HCT116 (cell line): ENCODE data around the gene NEK3. TPM values are rescaled to one million over a fixed set of nuclear protein-coding genes. Genes with fewer than 3 reads are reported as not detected.
A peak's percentile ranks its signal among the peaks of the same experiment; 100 is the strongest.
"Not testable (repeated sequence)": the region's sequence is repeated elsewhere in the genome, so short reads cannot be mapped to it uniquely, and the experiment has no call there.

Experiments
- ATAC-seq: fragments of 200-7000 bp; cut with Tn5 transposase; 2 replicates; pipeline ENCODE4 v1.9.1; 2020; ENCODE audit warnings: mild to moderate bottlenecking, moderate library complexity
- BruUV-seq: library from RNA; stranded (reverse); fragments of 400-500 nt; replicated peaks from 2 replicates; lab custom pipeline; 2021; lab: Mats Ljungman, UMichigan
- CTCF ChIA-PET: fragments of 300-600 bp; sonication (Branson Sonifier 250); formaldehyde crosslinking; loops from one replicate; lab custom pipeline; 2021; ENCODE audit warnings: antibody characterized with exemption; lab: Charles Lee
- POLR2A ChIA-PET: fragments of 300-600, 350-600 bp; sonication (Branson Sonifier 250); formaldehyde crosslinking; loops from one replicate; lab custom pipeline; 2021; ENCODE audit warnings: antibody characterized with exemption; lab: Charles Lee
- RAD21 ChIA-PET, 2 experiments: fragments of 300-600 bp; sonication (Branson Sonifier 250); formaldehyde crosslinking; loops; one replicate each; lab custom pipeline; 2023; ENCODE audit warnings: low total read pairs in 2 of 2; ENCODE audit not compliant: uncharacterized antibody in 2 of 2, unreplicated experiment in 2 of 2, low non-redundant PET in 1 of 2; lab: Charles Lee
- DNase-seq: peaks from one replicate; pipeline ENCODE4 v3.0.0-alpha.2; 2010; ENCODE audit warnings: low read depth, low spot score
- H2AFZ ChIP-seq: fragments of 200-600 bp; shearing (Covaris generic), sonication (generic); 2 replicates; pipeline ENCODE4 v1.6.1; 2017; ENCODE audit warnings: low read depth, mixed run types, mixed read lengths, antibody characterized with exemption, low read length; ENCODE audit not compliant: poor library complexity, severe bottlenecking
- H3K27ac ChIP-seq: 2 replicates; pipeline ENCODE4 v1.5.1; 2012; ENCODE audit warnings: low read depth, low read length
- H3K27me3 ChIP-seq: fragments of 200-600 bp; sonication (generic); 2 replicates; pipeline ENCODE4 v1.6.1; 2016; ENCODE audit warnings: mixed run types, low read length, mixed read lengths; ENCODE audit not compliant: insufficient read depth
- H3K36me3 ChIP-seq, 2 experiments: fragments of 200-500 bp in 1 of 2; fragments of 200-600 bp in 1 of 2; sonication (Bioruptor generic) in 1 of 2; sonication (generic) in 1 of 2; 2 replicates each; pipeline versions ENCODE4 v1.5.1 to v1.6.1; 2014 to 2016; ENCODE audit warnings: low read length in 2 of 2, inconsistent platforms in 1 of 2, mixed read lengths in 1 of 2, mixed run types in 1 of 2; ENCODE audit not compliant: insufficient read depth in 2 of 2, control insufficient read depth in 1 of 2
- H3K4me1 ChIP-seq, 2 experiments: fragments of 200-600 bp in 1 of 2; sonication (generic) in 1 of 2; 2 replicates each; pipeline versions ENCODE4 v1.5.1 to v1.6.1; 2012 to 2017; ENCODE audit warnings: low read length in 2 of 2, inconsistent platforms in 1 of 2, mild to moderate bottlenecking in 1 of 2, mixed read lengths in 1 of 2, mixed run types in 1 of 2, moderate library complexity in 1 of 2; ENCODE audit not compliant: insufficient read depth in 2 of 2, control insufficient read depth in 1 of 2
- H3K4me2 ChIP-seq: fragments of 200-600 bp; sonication (generic); 2 replicates; pipeline ENCODE4 v1.6.1; 2017; ENCODE audit warnings: mixed run types, low read length, mixed read lengths
- H3K4me3 ChIP-seq, 2 experiments: fragments of 200-600 bp in 1 of 2; sonication (generic) in 1 of 2; replicated peaks in 1 of 2; 2 replicates each; pipeline ENCODE4 v1.5.1; 2011 to 2016; ENCODE audit warnings: low read length in 2 of 2, control low read depth in 1 of 2, low read depth in 1 of 2, mild to moderate bottlenecking in 1 of 2, mixed read lengths in 1 of 2, mixed run types in 1 of 2
- H3K79me2 ChIP-seq: fragments of 200-600 bp; sonication (generic); 2 replicates; pipeline ENCODE4 v1.6.1; 2017; ENCODE audit warnings: mild to moderate bottlenecking, mixed run types, low read length, moderate library complexity, mixed read lengths; ENCODE audit not compliant: insufficient read depth
- H3K9ac ChIP-seq: fragments of 200-600 bp; sonication (generic); 2 replicates; pipeline ENCODE4 v1.6.1; 2016; ENCODE audit warnings: low read length, mixed read lengths
- H3K9me2 ChIP-seq: fragments of 200-600 bp; sonication (generic), shearing (Covaris generic); 2 replicates; pipeline ENCODE4 v1.6.1; 2017; ENCODE audit warnings: mixed run types, mild to moderate bottlenecking, moderate library complexity; ENCODE audit not compliant: insufficient read depth
- H3K9me3 ChIP-seq, 2 experiments: fragments of 200-500 bp in 1 of 2; fragments of 200-600 bp in 1 of 2; sonication (Bioruptor generic) in 1 of 2; sonication (generic) in 1 of 2; 2 replicates each; pipeline ENCODE4 v1.6.1; 2014 to 2017; ENCODE audit warnings: low read length in 2 of 2, mixed read lengths in 2 of 2, inconsistent platforms in 1 of 2, low read depth in 1 of 2, mild to moderate bottlenecking in 1 of 2, mixed run types in 1 of 2, moderate library complexity in 1 of 2; ENCODE audit not compliant: control insufficient read depth in 1 of 2, insufficient read depth in 1 of 2
- H4K20me1 ChIP-seq: fragments of 200-600 bp; sonication (generic), shearing (Covaris generic); 2 replicates; pipeline ENCODE4 v1.6.1; 2017; ENCODE audit warnings: mixed run types, mild to moderate bottlenecking, moderate library complexity; ENCODE audit not compliant: insufficient read depth
- ELF1 ChIP-seq: IDR thresholded peaks from 2 replicates; pipeline ENCODE4 v1.6.1; 2012; ENCODE audit warnings: low read depth, borderline replicate concordance
- RAD21 ChIP-seq: IDR thresholded peaks from 2 replicates; pipeline ENCODE4 v1.6.1; 2012; ENCODE audit warnings: low read depth, mild to moderate bottlenecking
- ZFX ChIP-seq: fragments of 450-650 bp; IDR thresholded peaks from 2 replicates; pipeline ENCODE4 v1.6.1; 2017
- intact Hi-C: fragments of 100-400 bp; cut with micrococcal nuclease; formaldehyde crosslinking; loops from 2 replicates; pipeline ENCODE4 v1.10.0; 2022
- total RNA-seq: library from RNA; stranded (reverse); gene quantifications from one replicate; pipeline ENCODE4 v1.2.1, GENCODE V29; 2021; ENCODE audit not compliant: unreplicated experiment
- TF ChIP-seq, protein P1 (sequence below), 3 experiments: fragments of 200-600 bp in 1 of 3; sonication (generic) in 1 of 3; IDR thresholded peaks in 2 of 3; conservative IDR thresholded peaks in 1 of 3; 2 replicates each; pipeline ENCODE4 v1.5.1; 2012 to 2017; ENCODE audit warnings: low read depth in 2 of 3, low read length in 2 of 3, antibody characterized with exemption in 1 of 3, borderline replicate concordance in 1 of 3, control low read depth in 1 of 3, mild to moderate bottlenecking in 1 of 3, mixed read lengths in 1 of 3, mixed run types in 1 of 3, moderate library complexity in 1 of 3; ENCODE audit not compliant: insufficient read depth in 1 of 3

NEK3 gene
- total RNA-seq, 1 experiment from 2014 or later, result 15.7 TPM

DNA sequence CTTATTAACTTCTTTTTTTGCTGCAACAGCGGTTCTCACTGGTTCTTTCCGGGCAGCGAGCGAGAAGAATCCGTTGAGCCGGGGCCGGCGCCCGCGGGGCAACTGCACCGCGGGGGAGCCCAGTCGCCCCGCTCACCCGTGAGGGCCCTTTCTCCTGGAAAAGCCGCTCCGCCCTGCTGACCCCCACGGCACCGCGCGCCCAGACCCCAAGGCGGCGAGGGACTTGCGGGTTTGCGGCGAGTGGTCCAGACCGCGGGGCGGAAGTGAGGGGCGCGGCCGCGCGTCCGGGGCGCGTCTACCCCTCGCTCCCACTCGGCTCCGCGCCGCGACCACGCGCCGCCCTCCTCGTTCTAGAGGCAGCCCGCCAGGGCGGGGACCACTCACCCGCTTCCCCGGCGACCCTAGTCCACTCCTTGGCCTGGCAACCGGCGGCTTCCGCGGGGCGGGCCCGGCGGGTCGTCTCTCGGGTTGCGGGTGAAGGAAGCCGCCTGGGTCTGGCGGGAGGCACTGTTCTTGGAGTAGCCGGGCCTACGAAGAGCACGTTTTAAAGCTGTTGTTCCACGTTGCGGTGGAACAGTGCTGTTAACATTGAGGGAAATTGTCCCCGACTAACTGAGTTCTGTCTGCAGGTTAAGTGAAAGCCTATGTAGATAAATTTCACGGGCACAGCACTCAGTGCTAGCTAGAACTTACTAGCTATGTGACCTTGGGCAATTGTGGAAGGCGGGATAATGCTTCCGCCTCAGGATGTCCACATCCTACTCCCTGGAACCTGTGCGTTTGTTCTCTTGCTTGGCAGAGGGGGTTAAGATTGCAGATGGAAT, at the start of gene NEK3 (continued):
- TF ChIP-seq RAD21, result no peak
- peak; percentile 44; the same call in 1 of the 2 replicates for TF ChIP-seq ZFX
- TF ChIP-seq, protein P1, sequence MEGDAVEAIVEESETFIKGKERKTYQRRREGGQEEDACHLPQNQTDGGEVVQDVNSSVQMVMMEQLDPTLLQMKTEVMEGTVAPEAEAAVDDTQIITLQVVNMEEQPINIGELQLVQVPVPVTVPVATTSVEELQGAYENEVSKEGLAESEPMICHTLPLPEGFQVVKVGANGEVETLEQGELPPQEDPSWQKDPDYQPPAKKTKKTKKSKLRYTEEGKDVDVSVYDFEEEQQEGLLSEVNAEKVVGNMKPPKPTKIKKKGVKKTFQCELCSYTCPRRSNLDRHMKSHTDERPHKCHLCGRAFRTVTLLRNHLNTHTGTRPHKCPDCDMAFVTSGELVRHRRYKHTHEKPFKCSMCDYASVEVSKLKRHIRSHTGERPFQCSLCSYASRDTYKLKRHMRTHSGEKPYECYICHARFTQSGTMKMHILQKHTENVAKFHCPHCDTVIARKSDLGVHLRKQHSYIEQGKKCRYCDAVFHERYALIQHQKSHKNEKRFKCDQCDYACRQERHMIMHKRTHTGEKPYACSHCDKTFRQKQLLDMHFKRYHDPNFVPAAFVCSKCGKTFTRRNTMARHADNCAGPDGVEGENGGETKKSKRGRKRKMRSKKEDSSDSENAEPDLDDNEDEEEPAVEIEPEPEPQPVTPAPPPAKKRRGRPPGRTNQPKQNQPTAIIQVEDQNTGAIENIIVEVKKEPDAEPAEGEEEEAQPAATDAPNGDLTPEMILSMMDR (IDR thresholded peaks at IDR 0.05 in 2 of 3, conservative IDR thresholded peaks at IDR 0.05 in 1 of 3; ENCODE audit: borderline replicate concordance in 1 of 3, insufficient read depth in 1 of 3, low read depth in 2 of 3, low read length in 2 of 3), result no peak
- TF ChIP-seq ELF1, result peak; percentile 27; the same call in 1 of the 2 replicates
- TF ChIP-seq, all 23 proteins: peak for 6

DNA sequence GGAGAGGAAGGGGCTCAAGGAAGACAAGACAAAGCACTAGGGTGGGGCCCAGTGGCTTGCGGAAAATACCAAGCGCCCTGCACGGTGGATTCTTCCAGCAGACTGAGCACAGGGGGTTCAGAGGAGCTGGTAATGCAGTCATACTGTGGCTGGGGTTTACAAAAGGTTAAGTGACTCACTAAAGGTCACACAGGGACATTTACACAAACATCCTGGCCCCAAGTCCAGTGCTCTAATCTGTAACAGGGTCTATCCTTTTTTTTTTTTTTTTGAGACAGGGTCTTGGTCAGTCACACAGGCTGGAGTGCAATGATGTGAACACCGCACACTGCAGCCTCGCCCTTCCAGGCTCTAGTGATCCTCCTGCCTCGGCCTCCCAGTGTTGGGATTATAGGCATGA, 49.0 kb upstream of the NEK3 start:
- H3K9me3 ChIP-seq, H3K9me2 ChIP-seq, H3K79me2 ChIP-seq, intact Hi-C loops, H3K9ac ChIP-seq, H4K20me1 ChIP-seq, RAD21 ChIA-PET, H3K36me3 ChIP-seq, ATAC-seq, H3K4me1 ChIP-seq, H2AFZ ChIP-seq, CTCF ChIA-PET, POLR2A ChIA-PET, BruUV-seq, H3K27ac ChIP-seq, H3K4me2 ChIP-seq, H3K4me3 ChIP-seq, H3K27me3 ChIP-seq, DNase-seq: not testable (repeated sequence)

- H3K27me3 ChIP-seq, DNase-seq, H3K4me1 ChIP-seq, ATAC-seq, H3K9me2 ChIP-seq, CTCF ChIA-PET, H3K79me2 ChIP-seq, intact Hi-C loops, RAD21 ChIA-PET, POLR2A ChIA-PET, H3K4me2 ChIP-seq, H3K9me3 ChIP-seq, H2AFZ ChIP-seq, BruUV-seq, H4K20me1 ChIP-seq, H3K27ac ChIP-seq, H3K9ac ChIP-seq, H3K4me3 ChIP-seq, H3K36me3 ChIP-seq: not testable (repeated sequence)
Observed at GRCh38 chr13:52207896-52208295, 48.5 kb upstream of the NEK3 start.

- CTCF ChIA-PET, POLR2A ChIA-PET, H3K4me1 ChIP-seq, H4K20me1 ChIP-seq, H3K9ac ChIP-seq, H3K9me3 ChIP-seq, intact Hi-C loops, RAD21 ChIA-PET, H3K4me3 ChIP-seq, H3K9me2 ChIP-seq, H3K79me2 ChIP-seq, ATAC-seq, H3K36me3 ChIP-seq, BruUV-seq, H3K27me3 ChIP-seq, H2AFZ ChIP-seq, H3K27ac ChIP-seq, H3K4me2 ChIP-seq, DNase-seq: not testable (repeated sequence)
Observed at GRCh38 chr13:52207337-52207736, 47.9 kb upstream of the NEK3 start.
